ENCODE measurements around the gene SYDE1.

SYDE1 gene

GRCh38 chr19:15099017-15099582 lies 8.1 kb upstream of the SYDE1 start:
- H3K9me2 ChIP-seq (ENCODE audit: low read depth, low read length), result no peaks in the 10 kb centered on the region
- no peaks in the 10 kb centered on the region for H4K20me1 ChIP-seq (ENCODE audit: insufficient read depth, low read length)
- no peak overlapping the region for H2AFZ ChIP-seq (ENCODE audit: low read length)
- no peaks in the 10 kb centered on the region for H3K4me1 ChIP-seq (ENCODE audit: insufficient read depth, low read length, severe bottlenecking)
- H3K36me3 ChIP-seq (ENCODE audit: insufficient read depth, low read length), result no peaks in the 10 kb centered on the region
- H3K79me2 ChIP-seq (ENCODE audit: insufficient read depth, low read length), result no peaks in the 10 kb centered on the region
- H3K27me3 ChIP-seq (ENCODE audit: insufficient read depth, low read length), result 0 out of 2 replicates have a peak, but pooled peaks cover 9% of the 10 kb centered on the region
- H3K4me3 ChIP-seq (ENCODE audit: low read depth, low read length, poor library complexity, severe bottlenecking), result no peak overlapping the region
- no peak overlapping the region for H3K9ac ChIP-seq (ENCODE audit: low read length)
- no peak for TF ChIP-seq EZH2 (IDR thresholded peaks at IDR 0.05; ENCODE audit: borderline replicate concordance, low read length)
- TF ChIP-seq, protein P1, sequence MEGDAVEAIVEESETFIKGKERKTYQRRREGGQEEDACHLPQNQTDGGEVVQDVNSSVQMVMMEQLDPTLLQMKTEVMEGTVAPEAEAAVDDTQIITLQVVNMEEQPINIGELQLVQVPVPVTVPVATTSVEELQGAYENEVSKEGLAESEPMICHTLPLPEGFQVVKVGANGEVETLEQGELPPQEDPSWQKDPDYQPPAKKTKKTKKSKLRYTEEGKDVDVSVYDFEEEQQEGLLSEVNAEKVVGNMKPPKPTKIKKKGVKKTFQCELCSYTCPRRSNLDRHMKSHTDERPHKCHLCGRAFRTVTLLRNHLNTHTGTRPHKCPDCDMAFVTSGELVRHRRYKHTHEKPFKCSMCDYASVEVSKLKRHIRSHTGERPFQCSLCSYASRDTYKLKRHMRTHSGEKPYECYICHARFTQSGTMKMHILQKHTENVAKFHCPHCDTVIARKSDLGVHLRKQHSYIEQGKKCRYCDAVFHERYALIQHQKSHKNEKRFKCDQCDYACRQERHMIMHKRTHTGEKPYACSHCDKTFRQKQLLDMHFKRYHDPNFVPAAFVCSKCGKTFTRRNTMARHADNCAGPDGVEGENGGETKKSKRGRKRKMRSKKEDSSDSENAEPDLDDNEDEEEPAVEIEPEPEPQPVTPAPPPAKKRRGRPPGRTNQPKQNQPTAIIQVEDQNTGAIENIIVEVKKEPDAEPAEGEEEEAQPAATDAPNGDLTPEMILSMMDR (IDR thresholded peaks at IDR 0.05; ENCODE audit: low read length), result no peak
- no peak overlapping the region for H3K27ac ChIP-seq (ENCODE audit: low read depth, low read length, poor library complexity, severe bottlenecking)
- no peaks in the 10 kb centered on the region for H3K9me3 ChIP-seq (ENCODE audit: low read length)
- no peak overlapping the region for H3K4me2 ChIP-seq (ENCODE audit: low read length)
- no peaks in the 10 kb centered on the region for H3F3A ChIP-seq (ENCODE audit: insufficient read depth, low read length)

GRCh38 chr19:15101479-15102082 lies 5.6 kb upstream of the SYDE1 start:
- Histone ChIP-seq H4K20me1 (ENCODE audit: insufficient read depth, low read length) (no peaks in the 10 kb centered on the region), H3K79me2 (ENCODE audit: insufficient read depth, low read length) (no peaks in the 10 kb centered on the region), H3K9me2 (ENCODE audit: low read depth, low read length) (no peaks in the 10 kb centered on the region), H3K9me3 (ENCODE audit: low read length) (no peaks in the 10 kb centered on the region), H3K36me3 (ENCODE audit: insufficient read depth, low read length) (no peaks in the 10 kb centered on the region), H3K4me1 (ENCODE audit: insufficient read depth, low read length, severe bottlenecking) (no peaks in the 10 kb centered on the region), H3K27ac (ENCODE audit: low read depth, low read length, poor library complexity, severe bottlenecking) (no peak overlapping the region), H3K9ac (ENCODE audit: low read length) (no peak overlapping the region), H3K4me2 (ENCODE audit: low read length) (no peak overlapping the region), H3K4me3 (ENCODE audit: low read depth, low read length, poor library complexity, severe bottlenecking) (no peak overlapping the region), H2AFZ (ENCODE audit: low read length) (no peak overlapping the region), H3F3A (ENCODE audit: insufficient read depth, low read length) (no peaks in the 10 kb centered on the region), H3K27me3 (ENCODE audit: insufficient read depth, low read length) (no peaks in the 10 kb centered on the region; the same call in 1 of the 2 replicates)
- TF ChIP-seq, protein P1 (IDR thresholded peaks at IDR 0.05; ENCODE audit: low read length), result peak; percentile 72
- no peak for TF ChIP-seq EZH2 (IDR thresholded peaks at IDR 0.05; ENCODE audit: borderline replicate concordance, low read length)

- Histone ChIP-seq H3K27me3 (ENCODE audit: insufficient read depth, low read length) (no peaks in the 10 kb centered on the region; the same call in 1 of the 2 replicates), H2AFZ (ENCODE audit: low read length) (no peak overlapping the region), H3K4me2 (ENCODE audit: low read length) (no peak overlapping the region), H3K9me2 (ENCODE audit: low read depth, low read length) (no peaks in the 10 kb centered on the region), H4K20me1 (ENCODE audit: insufficient read depth, low read length) (no peaks in the 10 kb centered on the region), H3F3A (ENCODE audit: insufficient read depth, low read length) (no peaks in the 10 kb centered on the region), H3K79me2 (ENCODE audit: insufficient read depth, low read length) (no peaks in the 10 kb centered on the region), H3K9ac (ENCODE audit: low read length) (no peak overlapping the region), H3K9me3 (ENCODE audit: low read length) (no peaks in the 10 kb centered on the region), H3K27ac (ENCODE audit: low read depth, low read length, poor library complexity, severe bottlenecking) (no peak overlapping the region), H3K36me3 (ENCODE audit: insufficient read depth, low read length) (no peaks in the 10 kb centered on the region), H3K4me3 (ENCODE audit: low read depth, low read length, poor library complexity, severe bottlenecking) (no peak overlapping the region), H3K4me1 (ENCODE audit: insufficient read depth, low read length, severe bottlenecking) (no peaks in the 10 kb centered on the region)
- TF ChIP-seq, protein P1 (IDR thresholded peaks at IDR 0.05; ENCODE audit: low read length), result no peak
- TF ChIP-seq EZH2 (IDR thresholded peaks at IDR 0.05; ENCODE audit: borderline replicate concordance, low read length), result no peak
Observed at GRCh38 chr19:15104003-15104402, 3.2 kb upstream of the SYDE1 start.
